A172 (cell line): ENCODE results near the gene PRPF8. TPM values are rescaled to one million over a fixed set of nuclear protein-coding genes. Genes with fewer than 3 reads are reported as not detected.

Experiments used
- DNase-seq: peaks from one replicate; pipeline ENCODE4 v3.0.0-alpha.2; 2015; ENCODE audit warnings: low spot score
- total RNA-seq: library from RNA; depleted of rRNA; stranded (reverse); fragments of >200 nt; shearing (Covaris generic); gene quantifications from 2 replicates; pipeline ENCODE4 v1.2.3, GENCODE V29; 2014

Gene PRPF8
- total RNA-seq, 1 experiment from 2014 or later: 90.5 TPM

GRCh38 chr17:1627182-1627981 lies 57.3 kb downstream of the PRPF8 start:
- DNase-seq: no peak

GRCh38 chr17:1626333-1626732 lies 58.3 kb downstream of the PRPF8 start:
- DNase-seq: no peak

GRCh38 chr17:1625581-1625980 lies 59.1 kb downstream of the PRPF8 start:
- no peak for DNase-seq

- no peak for DNase-seq
Observed at GRCh38 chr17:1625053-1625452, 59.6 kb downstream of the PRPF8 start.

GRCh38 chr17:1624650-1625049 lies 60.0 kb downstream of the PRPF8 start:
- no peak for DNase-seq

- DNase-seq: no peak
Observed at GRCh38 chr17:1623057-1623630, 61.5 kb downstream of the PRPF8 start.

GRCh38 chr17:1621273-1621954 lies 63.3 kb downstream of the PRPF8 start:
- DNase-seq: no peak

GRCh38 chr17:1620486-1620885 lies 64.2 kb downstream of the PRPF8 start:
- DNase-seq: no peak

- peak; percentile 96 for DNase-seq
Observed at GRCh38 chr17:1617620-1618174, 67.0 kb downstream of the PRPF8 start.

GRCh38 chr17:1616101-1616500 lies 68.6 kb downstream of the PRPF8 start:
- DNase-seq: no peak

- no peak for DNase-seq
Observed at GRCh38 chr17:1612400-1612799, 72.3 kb downstream of the PRPF8 start.

- DNase-seq: no peak
Observed at GRCh38 chr17:1611715-1612114, 73.0 kb downstream of the PRPF8 start.

GRCh38 chr17:1608676-1609075 lies 76.0 kb downstream of the PRPF8 start:
- no peak for DNase-seq

GRCh38 chr17:1607971-1608320 lies 76.7 kb downstream of the PRPF8 start:
- no peak for DNase-seq

GRCh38 chr17:1606352-1606985 lies 78.2 kb downstream of the PRPF8 start:
- DNase-seq: no peak

GRCh38 chr17:1605681-1606351 lies 78.9 kb downstream of the PRPF8 start:
- DNase-seq: no peak

GRCh38 chr17:1604831-1605528 lies 79.7 kb downstream of the PRPF8 start:
- no peak for DNase-seq

GRCh38 chr17:1601571-1601970 lies 83.1 kb downstream of the PRPF8 start:
- DNase-seq: no peak
